Measurements from ENCODE around the gene CHAC2. TPM values are rescaled to one million over a fixed set of nuclear protein-coding genes. Genes with fewer than 3 reads are reported as not detected.

The CHAC2 gene
- total and polyA plus RNA-seq, 9 of the 15 experiments (the other 6 are each of a cell fraction or from before 2014, with no cell fraction given), result 9.8 to 35.6 (median 18.2) TPM

DNA sequence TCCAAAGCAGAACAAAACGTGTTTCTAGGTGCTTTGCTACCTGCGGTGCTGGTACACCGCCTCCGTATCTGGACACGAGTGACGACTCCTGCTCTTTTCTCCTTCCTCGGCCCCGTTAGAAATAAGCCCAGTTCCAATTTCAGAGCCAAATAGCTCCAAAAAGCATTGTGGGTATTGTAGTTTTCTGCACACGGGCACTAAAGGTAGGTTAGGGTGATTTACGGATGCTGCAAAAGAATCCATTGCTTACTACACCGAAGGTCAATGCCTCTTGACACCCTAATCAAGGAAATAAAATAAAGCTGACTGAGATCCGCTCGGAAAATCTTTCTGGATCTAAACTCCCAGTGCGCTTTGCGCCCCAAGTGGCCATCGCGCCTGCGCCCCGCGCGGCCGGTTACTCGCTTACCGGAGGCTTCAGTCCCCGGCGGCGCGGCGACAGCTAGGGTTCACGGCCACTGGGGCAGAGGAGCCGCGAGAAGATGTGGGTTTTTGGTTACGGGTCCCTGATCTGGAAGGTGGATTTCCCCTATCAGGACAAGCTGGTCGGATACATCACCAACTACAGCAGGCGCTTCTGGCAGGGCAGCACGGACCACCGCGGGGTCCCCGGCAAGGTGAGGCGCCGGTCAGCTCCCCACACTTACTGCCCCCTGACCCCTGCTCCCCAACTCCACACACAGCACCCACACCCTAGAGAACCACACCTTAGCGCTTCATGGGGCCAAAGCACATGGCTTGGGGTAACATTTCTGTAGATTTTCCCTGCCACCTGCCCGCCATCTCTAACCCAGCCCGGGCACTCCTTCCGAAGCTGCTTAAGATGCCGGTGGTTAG, at the start of gene CHAC2 (continued):
- TF ChIP-seq, protein P1, sequence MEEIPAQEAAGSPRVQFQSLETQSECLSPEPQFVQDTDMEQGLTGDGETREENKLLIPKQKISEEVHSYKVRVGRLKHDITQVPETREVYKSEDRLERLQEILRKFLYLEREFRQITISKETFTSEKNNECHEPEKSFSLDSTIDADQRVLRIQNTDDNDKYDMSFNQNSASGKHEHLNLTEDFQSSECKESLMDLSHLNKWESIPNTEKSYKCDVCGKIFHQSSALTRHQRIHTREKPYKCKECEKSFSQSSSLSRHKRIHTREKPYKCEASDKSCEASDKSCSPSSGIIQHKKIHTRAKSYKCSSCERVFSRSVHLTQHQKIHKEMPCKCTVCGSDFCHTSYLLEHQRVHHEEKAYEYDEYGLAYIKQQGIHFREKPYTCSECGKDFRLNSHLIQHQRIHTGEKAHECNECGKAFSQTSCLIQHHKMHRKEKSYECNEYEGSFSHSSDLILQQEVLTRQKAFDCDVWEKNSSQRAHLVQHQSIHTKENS (CRISPR knock-in tag; IDR thresholded peaks at IDR 0.05), result no peak
- TF ChIP-seq CHD4 (IDR thresholded peaks at IDR 0.05; ENCODE audit: insufficient read depth, insufficient replicate concordance, low read depth, low read length, poor library complexity, severe bottlenecking), result no peak
- no peak for TF ChIP-seq PHB (CRISPR knock-in tag; IDR thresholded peaks at IDR 0.05)
- TF ChIP-seq SUPT5H (IDR thresholded peaks at IDR 0.05), result peak; percentile 84
- TF ChIP-seq GTF2F1 (IDR thresholded peaks at IDR 0.05; ENCODE audit: low read depth, low read length), result 0 out of 2 replicates have a peak, but pooled peaks have one; percentile 31
- peak; percentile 89 for TF ChIP-seq TAF1 (IDR thresholded peaks at IDR 0.05; ENCODE audit: control insufficient read depth, extremely low read depth, insufficient read depth, low read length, severe bottlenecking)
- TF ChIP-seq, protein P2, sequence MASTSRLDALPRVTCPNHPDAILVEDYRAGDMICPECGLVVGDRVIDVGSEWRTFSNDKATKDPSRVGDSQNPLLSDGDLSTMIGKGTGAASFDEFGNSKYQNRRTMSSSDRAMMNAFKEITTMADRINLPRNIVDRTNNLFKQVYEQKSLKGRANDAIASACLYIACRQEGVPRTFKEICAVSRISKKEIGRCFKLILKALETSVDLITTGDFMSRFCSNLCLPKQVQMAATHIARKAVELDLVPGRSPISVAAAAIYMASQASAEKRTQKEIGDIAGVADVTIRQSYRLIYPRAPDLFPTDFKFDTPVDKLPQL (IDR thresholded peaks at IDR 0.05; ENCODE audit: extremely low read depth, insufficient read length), result peak; percentile 36
- TF ChIP-seq, protein P3, sequence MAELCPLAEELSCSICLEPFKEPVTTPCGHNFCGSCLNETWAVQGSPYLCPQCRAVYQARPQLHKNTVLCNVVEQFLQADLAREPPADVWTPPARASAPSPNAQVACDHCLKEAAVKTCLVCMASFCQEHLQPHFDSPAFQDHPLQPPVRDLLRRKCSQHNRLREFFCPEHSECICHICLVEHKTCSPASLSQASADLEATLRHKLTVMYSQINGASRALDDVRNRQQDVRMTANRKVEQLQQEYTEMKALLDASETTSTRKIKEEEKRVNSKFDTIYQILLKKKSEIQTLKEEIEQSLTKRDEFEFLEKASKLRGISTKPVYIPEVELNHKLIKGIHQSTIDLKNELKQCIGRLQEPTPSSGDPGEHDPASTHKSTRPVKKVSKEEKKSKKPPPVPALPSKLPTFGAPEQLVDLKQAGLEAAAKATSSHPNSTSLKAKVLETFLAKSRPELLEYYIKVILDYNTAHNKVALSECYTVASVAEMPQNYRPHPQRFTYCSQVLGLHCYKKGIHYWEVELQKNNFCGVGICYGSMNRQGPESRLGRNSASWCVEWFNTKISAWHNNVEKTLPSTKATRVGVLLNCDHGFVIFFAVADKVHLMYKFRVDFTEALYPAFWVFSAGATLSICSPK (IDR thresholded peaks at IDR 0.05; ENCODE audit: borderline replicate concordance), result peak; percentile 26; the same call in 1 of the 2 replicates
- TF ChIP-seq ZNF436 (CRISPR knock-in tag; IDR thresholded peaks at IDR 0.05), result no peak
- peak; percentile 55; the same call in 1 of the 2 replicates for TF ChIP-seq LCOR (CRISPR knock-in tag; IDR thresholded peaks at IDR 0.05)
- peak; percentile 49 for TF ChIP-seq SAP30 (IDR thresholded peaks at IDR 0.05; ENCODE audit: borderline replicate concordance, insufficient read depth, low read depth, low read length, poor library complexity, severe bottlenecking)
- TF ChIP-seq ARHGAP35 (IDR thresholded peaks at IDR 0.05; ENCODE audit: partially characterized antibody), result no peak
- no peak for TF ChIP-seq SMARCA5 (IDR thresholded peaks at IDR 0.05)
- TF ChIP-seq NR2C1 (IDR thresholded peaks at IDR 0.05), result peak; percentile 47; the same call in 1 of the 2 replicates
- TF ChIP-seq NR2C1 (tag; IDR thresholded peaks at IDR 0.05), result peak; percentile 74
- TF ChIP-seq ZNF431 (CRISPR knock-in tag; IDR thresholded peaks at IDR 0.05), result no peak
- 0 out of 4 replicates have a peak, but pooled peaks of 1 of the 2 experiments have one; percentile 0 for TF ChIP-seq TBL1XR1 (IDR thresholded peaks at IDR 0.05; ENCODE audit: low read length in 2 of 2)
- TF ChIP-seq NRF1 (conservative IDR thresholded peaks at IDR 0.05 in 1 of 2, IDR thresholded peaks at IDR 0.05 in 1 of 2), result peak; percentile 96
- TF ChIP-seq HCFC1 (IDR thresholded peaks at IDR 0.05; ENCODE audit: low read depth, low read length), result peak; percentile 87
- TF ChIP-seq EP400 (IDR thresholded peaks at IDR 0.05), result peak; percentile 50; the same call in 1 of the 2 replicates
- TF ChIP-seq ESRRB (CRISPR knock-in tag; IDR thresholded peaks at IDR 0.05; ENCODE audit: borderline replicate concordance), result no peak

Data from K562 (cell line).